Measurements from ENCODE around the gene HAX1. TPM values are rescaled to one million over a fixed set of nuclear protein-coding genes. Genes with fewer than 3 reads are reported as not detected.
A peak's percentile ranks its signal among the peaks of the same experiment; 100 is the strongest.
"Not testable (repeated sequence)": the region's sequence is repeated elsewhere in the genome, so short reads cannot be mapped to it uniquely, and the experiment has no call there.

The HAX1 gene
- total RNA-seq (2014; rRNA removed; shearing (Covaris generic); ENCODE audit: low replicate concordance), result 184 and 229 TPM in 2 replicates

DNA sequence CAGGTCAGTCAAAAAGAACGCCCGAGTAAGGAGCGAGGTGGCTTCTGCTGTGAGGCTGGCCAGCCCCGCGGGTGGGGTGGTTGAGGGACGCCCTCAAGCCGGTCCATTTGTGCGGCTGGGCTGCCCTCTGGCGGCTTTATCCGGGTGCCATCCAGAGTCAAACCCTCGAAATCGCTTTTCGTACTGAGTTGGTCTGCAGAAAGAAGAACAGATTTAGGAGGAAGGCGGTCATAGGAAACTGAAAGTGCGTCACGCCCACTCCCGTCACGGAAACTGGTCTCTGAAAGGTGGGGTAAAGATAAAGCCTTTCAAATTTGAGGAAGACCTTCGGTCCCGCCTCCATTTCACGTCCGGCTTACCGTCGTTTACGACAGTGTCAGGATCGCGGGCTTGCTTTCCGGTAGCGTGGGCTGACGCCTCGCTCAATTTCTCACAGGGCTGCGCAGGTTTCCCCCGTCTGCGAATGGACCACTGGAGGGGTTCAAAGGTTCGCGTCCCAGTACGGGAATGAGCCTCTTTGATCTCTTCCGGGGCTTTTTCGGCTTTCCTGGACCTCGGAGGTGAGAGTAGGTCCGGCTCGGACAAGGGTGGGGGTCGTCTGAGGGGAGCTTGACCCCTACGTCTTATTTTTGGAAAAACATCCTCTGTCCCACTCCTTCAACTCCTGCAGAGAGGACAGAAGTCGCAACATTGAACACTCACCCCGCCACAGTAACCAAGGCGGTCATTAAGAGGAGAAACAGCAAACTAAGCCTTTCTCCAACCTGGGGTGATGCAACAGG, at the start of gene HAX1:
Gene HAX1, plus strand, starts transcription at position 413 of the 782 bp plus-strand sequence. Its CDS starts 95 bp downstream, at position 508.
- no peaks in the 10 kb centered on the region for H3K9me3 ChIP-seq (ENCODE audit: low read length)
- no peaks in the 10 kb centered on the region for H4K20me1 ChIP-seq (ENCODE audit: insufficient read depth, low read depth, low read length)
- H3K27ac ChIP-seq (ENCODE audit: low read length), result peak within 1 kb of the TSS; percentile 76
- H3K9ac ChIP-seq (ENCODE audit: low read length), result peak within 1 kb of the TSS; percentile 91
- H3K4me1 ChIP-seq (ENCODE audit: low read length), result peaks cover 21% of the 10 kb centered on the region
- H3K79me2 ChIP-seq (ENCODE audit: low read length), result peaks cover 15% of the 10 kb centered on the region
- peak within 1 kb of the TSS; percentile 21; the same call in 1 of the 2 replicates for H2AFZ ChIP-seq (ENCODE audit: low read length)
- peak within 1 kb of the TSS; percentile 79 for H3K4me3 ChIP-seq (ENCODE audit: low read length)
- H3K36me3 ChIP-seq (ENCODE audit: insufficient read depth, low read length), result peaks cover 9% of the 10 kb centered on the region; the same call in 1 of the 2 replicates
- no peaks in the 10 kb centered on the region for H3K27me3 ChIP-seq (ENCODE audit: low read length)
- peak within 1 kb of the TSS; percentile 75 for H3K4me2 ChIP-seq (ENCODE audit: low read depth, low read length, poor library complexity, severe bottlenecking)
- no peaks in the 10 kb centered on the region for H3K9me2 ChIP-seq (replicated peaks; ENCODE audit: insufficient read depth, low read length)
- DNase-seq, result peak; percentile 99

DNA sequence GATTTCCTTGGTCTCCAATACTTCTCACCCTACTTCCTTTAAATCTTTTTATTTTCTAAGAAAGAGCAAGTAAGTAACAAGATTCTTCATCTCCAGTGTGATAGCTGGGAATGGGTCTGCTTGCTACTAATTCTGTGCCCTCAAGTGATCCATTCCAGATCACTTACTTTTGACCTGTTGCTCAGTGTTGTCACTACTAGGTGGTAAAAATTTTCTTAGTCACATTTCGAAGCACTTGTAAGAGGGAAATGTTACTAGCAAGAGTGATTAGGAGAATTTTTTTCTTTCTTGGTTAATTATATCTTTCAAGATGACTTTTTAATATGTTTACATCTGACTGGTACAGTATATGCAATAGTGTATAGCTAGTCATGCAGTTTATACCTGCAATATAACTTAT, 49.5 kb upstream of the HAX1 start:
- peaks cover 95% of the 10 kb centered on the region for H3K79me2 ChIP-seq (ENCODE audit: low read length)
- no peaks in the 10 kb centered on the region for H3K9me2 ChIP-seq (replicated peaks; ENCODE audit: insufficient read depth, low read length)
- H3K36me3 ChIP-seq (ENCODE audit: insufficient read depth, low read length), result peaks cover 71% of the 10 kb centered on the region
- no peak overlapping the region for H3K27ac ChIP-seq (ENCODE audit: low read length)
- H3K4me1 ChIP-seq (ENCODE audit: low read length), result peaks cover 44% of the 10 kb centered on the region
- peaks cover 18% of the 10 kb centered on the region for H4K20me1 ChIP-seq (ENCODE audit: insufficient read depth, low read depth, low read length)
- H3K27me3 ChIP-seq (ENCODE audit: low read length), result no peaks in the 10 kb centered on the region
- no peak overlapping the region for H2AFZ ChIP-seq (ENCODE audit: low read length)
- no peak overlapping the region for H3K9ac ChIP-seq (ENCODE audit: low read length)
- H3K4me2 ChIP-seq (ENCODE audit: low read depth, low read length, poor library complexity, severe bottlenecking), result peak overlapping the region; percentile 93
- no peak overlapping the region for H3K4me3 ChIP-seq (ENCODE audit: low read length)
- no peak for DNase-seq
- H3K9me3 ChIP-seq (ENCODE audit: low read length), result no peaks in the 10 kb centered on the region

GRCh38 chr1:154223621-154224020, 48.8 kb upstream of the HAX1 start:
- Histone ChIP-seq H3K9me2 (replicated peaks; ENCODE audit: insufficient read depth, low read length) (no peaks in the 10 kb centered on the region), H3K4me3 (ENCODE audit: low read length) (no peak overlapping the region), H3K79me2 (ENCODE audit: low read length) (peaks cover 95% of the 10 kb centered on the region), H3K27ac (ENCODE audit: low read length) (no peak overlapping the region; the same call in 1 of the 2 replicates), H3K4me2 (ENCODE audit: low read depth, low read length, poor library complexity, severe bottlenecking) (peak overlapping the region; percentile 93), H2AFZ (ENCODE audit: low read length) (no peak overlapping the region), H3K9me3 (ENCODE audit: low read length) (no peaks in the 10 kb centered on the region), H3K36me3 (ENCODE audit: insufficient read depth, low read length) (peaks cover 69% of the 10 kb centered on the region), H3K4me1 (ENCODE audit: low read length) (peaks cover 37% of the 10 kb centered on the region), H3K9ac (ENCODE audit: low read length) (no peak overlapping the region), H4K20me1 (ENCODE audit: insufficient read depth, low read depth, low read length) (peaks cover 18% of the 10 kb centered on the region), H3K27me3 (ENCODE audit: low read length) (no peaks in the 10 kb centered on the region)
- DNase-seq, result no peak

GRCh38 chr1:154225370-154225769, 47.1 kb upstream of the HAX1 start:
- Histone ChIP-seq H3K4me1 (ENCODE audit: low read length) (peaks cover 28% of the 10 kb centered on the region), H2AFZ (ENCODE audit: low read length) (no peak overlapping the region), H3K9ac (ENCODE audit: low read length) (no peak overlapping the region), H4K20me1 (ENCODE audit: insufficient read depth, low read depth, low read length) (peaks cover 18% of the 10 kb centered on the region), H3K36me3 (ENCODE audit: insufficient read depth, low read length) (peaks cover 79% of the 10 kb centered on the region), H3K27ac (ENCODE audit: low read length) (no peak overlapping the region), H3K4me2 (ENCODE audit: low read depth, low read length, poor library complexity, severe bottlenecking) (no peak overlapping the region), H3K27me3 (ENCODE audit: low read length) (no peaks in the 10 kb centered on the region), H3K9me2 (replicated peaks; ENCODE audit: insufficient read depth, low read length) (no peaks in the 10 kb centered on the region), H3K4me3 (ENCODE audit: low read length) (no peak overlapping the region), H3K79me2 (ENCODE audit: low read length) (peaks cover 94% of the 10 kb centered on the region), H3K9me3 (ENCODE audit: low read length) (no peaks in the 10 kb centered on the region)
- no peak for DNase-seq

- not testable (repeated sequence) for H3K9me3 ChIP-seq (ENCODE audit: low read length); H3K9me2 ChIP-seq (replicated peaks; ENCODE audit: insufficient read depth, low read length); H3K9ac ChIP-seq (ENCODE audit: low read length); H3K27ac ChIP-seq (ENCODE audit: low read length); DNase-seq; H3K27me3 ChIP-seq (ENCODE audit: low read length); H3K4me3 ChIP-seq (ENCODE audit: low read length); H3K4me2 ChIP-seq (ENCODE audit: low read depth, low read length, poor library complexity, severe bottlenecking); H3K4me1 ChIP-seq (ENCODE audit: low read length); H2AFZ ChIP-seq (ENCODE audit: low read length)
- Histone ChIP-seq H3K36me3 (ENCODE audit: insufficient read depth, low read length) (peaks cover 78% of the 10 kb centered on the region), H3K79me2 (ENCODE audit: low read length) (peaks cover 85% of the 10 kb centered on the region), H4K20me1 (ENCODE audit: insufficient read depth, low read depth, low read length) (peaks cover 12% of the 10 kb centered on the region)
Measured at GRCh38 chr1:154231112-154231511, 41.3 kb upstream of the HAX1 start.

DNA sequence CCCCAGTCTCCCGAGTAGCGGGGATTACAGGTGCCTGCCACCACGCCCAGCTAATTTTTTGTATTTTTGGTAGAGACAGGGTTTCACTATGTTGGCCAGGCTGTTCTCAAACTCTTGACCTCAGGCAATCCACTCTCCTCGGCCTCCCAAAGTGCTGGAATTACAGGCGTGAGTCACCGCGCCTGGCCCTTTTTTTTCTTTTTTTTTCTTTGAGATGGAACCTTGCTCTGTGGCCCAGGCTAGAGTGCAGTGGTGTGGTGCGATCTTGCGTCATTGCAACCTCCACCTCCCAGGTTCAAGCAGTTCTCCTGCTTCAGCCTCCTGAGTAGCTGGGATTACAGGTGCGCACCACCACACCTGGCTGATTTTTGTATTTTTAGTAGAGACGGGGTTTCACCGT, 39.3 kb upstream of the HAX1 start:
- H3K79me2 ChIP-seq (ENCODE audit: low read length), result peaks cover 85% of the 10 kb centered on the region
- not testable (repeated sequence) for H3K9me3 ChIP-seq (ENCODE audit: low read length)

DNA sequence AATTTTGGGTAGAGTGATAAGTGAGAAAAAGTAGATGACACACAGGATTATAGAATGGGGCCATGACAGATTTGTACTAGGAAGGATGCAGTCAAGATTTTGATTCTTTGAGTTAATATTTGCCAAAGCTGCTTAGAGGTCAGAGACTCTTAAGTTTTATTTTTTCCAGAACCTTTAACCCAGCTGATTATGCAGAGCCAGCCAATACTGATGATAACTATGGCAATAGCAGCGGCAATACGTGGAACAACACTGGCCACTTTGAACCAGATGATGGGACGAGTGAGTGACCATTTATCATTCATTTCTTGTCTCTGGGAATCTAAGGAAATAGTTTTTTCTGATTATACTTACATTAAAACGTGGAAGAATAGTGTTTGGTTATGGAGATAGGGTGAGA, 35.6 kb upstream of the HAX1 start:
- Histone ChIP-seq H3K9me2 (replicated peaks; ENCODE audit: insufficient read depth, low read length) (no peaks in the 10 kb centered on the region), H3K4me2 (ENCODE audit: low read depth, low read length, poor library complexity, severe bottlenecking) (no peak overlapping the region), H3K36me3 (ENCODE audit: insufficient read depth, low read length) (peaks cover 77% of the 10 kb centered on the region), H3K79me2 (ENCODE audit: low read length) (peaks cover 82% of the 10 kb centered on the region), H3K4me3 (ENCODE audit: low read length) (no peak overlapping the region), H4K20me1 (ENCODE audit: insufficient read depth, low read depth, low read length) (peaks cover 35% of the 10 kb centered on the region), H2AFZ (ENCODE audit: low read length) (no peak overlapping the region), H3K27ac (ENCODE audit: low read length) (no peak overlapping the region), H3K27me3 (ENCODE audit: low read length) (no peaks in the 10 kb centered on the region), H3K4me1 (ENCODE audit: low read length) (no peaks in the 10 kb centered on the region), H3K9me3 (ENCODE audit: low read length) (no peaks in the 10 kb centered on the region), H3K9ac (ENCODE audit: low read length) (no peak overlapping the region)
- no peak for DNase-seq

More for the DNA sequence above, 39.3 kb upstream of the HAX1 start:
- H3K4me3 ChIP-seq (ENCODE audit: low read length); H3K9me2 ChIP-seq (replicated peaks; ENCODE audit: insufficient read depth, low read length); H3K4me2 ChIP-seq (ENCODE audit: low read depth, low read length, poor library complexity, severe bottlenecking); H2AFZ ChIP-seq (ENCODE audit: low read length); H3K4me1 ChIP-seq (ENCODE audit: low read length); H3K27me3 ChIP-seq (ENCODE audit: low read length); DNase-seq; H3K27ac ChIP-seq (ENCODE audit: low read length); H3K9ac ChIP-seq (ENCODE audit: low read length): not testable (repeated sequence)
- Histone ChIP-seq H4K20me1 (ENCODE audit: insufficient read depth, low read depth, low read length) (peaks cover 20% of the 10 kb centered on the region), H3K36me3 (ENCODE audit: insufficient read depth, low read length) (peaks cover 78% of the 10 kb centered on the region)

DNA sequence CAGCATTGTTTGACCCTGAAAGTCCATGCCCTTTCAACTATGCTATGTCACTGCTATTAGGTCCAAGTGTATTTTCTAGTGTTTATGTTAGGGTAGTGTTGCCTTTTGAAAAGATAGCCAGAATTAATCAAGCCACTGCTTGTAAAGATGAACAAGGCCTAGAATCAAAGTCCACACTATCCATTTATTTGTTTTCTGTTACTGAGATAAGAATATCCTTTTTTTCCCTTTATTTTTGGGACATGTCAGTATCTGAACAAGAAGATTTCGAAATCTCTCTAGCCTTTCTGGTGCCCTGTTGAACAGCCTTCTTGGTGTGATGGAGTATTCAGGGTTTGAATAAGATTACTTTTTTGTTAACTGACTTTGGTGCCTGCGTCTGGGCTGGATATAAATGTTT, 35.0 kb upstream of the HAX1 start:
- Histone ChIP-seq H3K36me3 (ENCODE audit: insufficient read depth, low read length) (peaks cover 77% of the 10 kb centered on the region), H2AFZ (ENCODE audit: low read length) (no peak overlapping the region), H3K79me2 (ENCODE audit: low read length) (peaks cover 82% of the 10 kb centered on the region), H4K20me1 (ENCODE audit: insufficient read depth, low read depth, low read length) (peaks cover 35% of the 10 kb centered on the region), H3K9me3 (ENCODE audit: low read length) (no peaks in the 10 kb centered on the region), H3K27ac (ENCODE audit: low read length) (no peak overlapping the region), H3K4me2 (ENCODE audit: low read depth, low read length, poor library complexity, severe bottlenecking) (no peak overlapping the region), H3K4me3 (ENCODE audit: low read length) (no peak overlapping the region), H3K9me2 (replicated peaks; ENCODE audit: insufficient read depth, low read length) (no peaks in the 10 kb centered on the region), H3K4me1 (ENCODE audit: low read length) (no peaks in the 10 kb centered on the region), H3K27me3 (ENCODE audit: low read length) (no peaks in the 10 kb centered on the region), H3K9ac (ENCODE audit: low read length) (no peak overlapping the region)
- DNase-seq, result no peak

All from Karpas-422 (cell line).